Suprapubic skin (tissue), 4 donors: ENCODE results near the gene MDGA2.

ENCODE experiments used
- CTCF ChIP-seq, 2 donors: fragments of 200-600 bp in 1 of 2; fragments of 450-650 bp in 1 of 2; sonication (generic) in 1 of 2; IDR thresholded peaks; one replicate each; pipeline ENCODE4 v1.5.1; 2016 to 2019; ENCODE audit warnings: antibody characterized with exemption in 2 of 2, mild to moderate bottlenecking in 1 of 2, moderate library complexity in 1 of 2
- POLR2A ChIP-seq, 2 donors: fragments of 450-650 bp; IDR thresholded peaks; one replicate each; pipeline ENCODE4 v1.6.1; 2017; ENCODE audit warnings: antibody characterized with exemption in 2 of 2, mild to moderate bottlenecking in 2 of 2, moderate library complexity in 2 of 2
- POLR2AphosphoS5 ChIP-seq, 3 donors: sonication (generic); formaldehyde crosslinking; IDR thresholded peaks; one replicate each; pipeline ENCODE4 v1.6.1; 2017; ENCODE audit warnings: antibody characterized with exemption in 3 of 3

- TF ChIP-seq CTCF (IDR thresholded peaks at IDR 0.05) (no peak), POLR2A (IDR thresholded peaks at IDR 0.05) (no peak), POLR2AphosphoS5 (IDR thresholded peaks at IDR 0.05) (no peak)
Measured at GRCh38 chr14:47332939-47333338, 342.5 kb downstream of the MDGA2 start.
